GM12872 (cell line): ENCODE measurements around the gene FOSL1.

ENCODE experiments used
- TF ChIP-seq, protein P1 (sequence below): IDR thresholded peaks from 3 replicates; pipeline ENCODE4 v1.5.1; 2011; ENCODE audit warnings: low read depth, mild to moderate bottlenecking, low read length, moderate library complexity; ENCODE audit not compliant: insufficient read depth

Gene FOSL1

GRCh38 chr11:65886826-65887722 lies 13.1 kb downstream of the FOSL1 start:
- TF ChIP-seq, protein P1, sequence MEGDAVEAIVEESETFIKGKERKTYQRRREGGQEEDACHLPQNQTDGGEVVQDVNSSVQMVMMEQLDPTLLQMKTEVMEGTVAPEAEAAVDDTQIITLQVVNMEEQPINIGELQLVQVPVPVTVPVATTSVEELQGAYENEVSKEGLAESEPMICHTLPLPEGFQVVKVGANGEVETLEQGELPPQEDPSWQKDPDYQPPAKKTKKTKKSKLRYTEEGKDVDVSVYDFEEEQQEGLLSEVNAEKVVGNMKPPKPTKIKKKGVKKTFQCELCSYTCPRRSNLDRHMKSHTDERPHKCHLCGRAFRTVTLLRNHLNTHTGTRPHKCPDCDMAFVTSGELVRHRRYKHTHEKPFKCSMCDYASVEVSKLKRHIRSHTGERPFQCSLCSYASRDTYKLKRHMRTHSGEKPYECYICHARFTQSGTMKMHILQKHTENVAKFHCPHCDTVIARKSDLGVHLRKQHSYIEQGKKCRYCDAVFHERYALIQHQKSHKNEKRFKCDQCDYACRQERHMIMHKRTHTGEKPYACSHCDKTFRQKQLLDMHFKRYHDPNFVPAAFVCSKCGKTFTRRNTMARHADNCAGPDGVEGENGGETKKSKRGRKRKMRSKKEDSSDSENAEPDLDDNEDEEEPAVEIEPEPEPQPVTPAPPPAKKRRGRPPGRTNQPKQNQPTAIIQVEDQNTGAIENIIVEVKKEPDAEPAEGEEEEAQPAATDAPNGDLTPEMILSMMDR = no peak

DNA sequence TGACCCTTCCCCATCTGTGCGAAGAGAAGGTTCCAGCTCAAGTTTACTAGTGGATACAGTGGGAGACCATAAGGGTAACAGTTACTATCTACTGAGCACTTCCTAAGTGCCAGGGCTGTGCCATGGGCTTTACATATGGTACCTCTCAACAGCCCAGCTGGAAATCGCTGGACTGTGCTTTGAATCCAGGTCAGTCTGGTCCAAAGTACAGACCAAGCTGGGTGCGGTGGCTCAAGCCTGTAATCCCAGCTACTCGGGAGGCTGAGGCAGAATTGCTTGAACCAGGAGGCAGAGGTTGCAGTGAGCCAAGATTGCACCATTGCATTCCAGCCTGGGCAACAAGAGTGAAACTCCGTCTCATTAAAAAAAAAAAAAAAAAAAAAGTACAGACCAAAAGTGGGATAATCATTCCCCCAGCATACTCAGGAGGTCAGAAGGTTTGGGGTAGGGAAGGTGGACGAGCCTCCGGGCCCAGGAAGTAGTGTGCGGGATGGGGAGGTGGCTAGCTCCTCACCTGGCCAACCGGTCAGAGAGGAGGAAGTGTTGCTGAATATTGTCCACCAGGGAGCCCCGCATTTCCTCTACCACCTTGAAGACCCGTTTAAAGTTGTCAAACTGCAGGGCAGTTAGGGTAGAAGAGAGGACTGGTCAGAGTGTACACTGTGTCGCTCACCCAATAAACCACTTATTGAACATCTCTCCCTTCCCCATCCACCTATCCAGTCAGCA lies 14.2 kb downstream of the FOSL1 start:
- TF ChIP-seq, protein P1 = no peak

- TF ChIP-seq, protein P1 = no peak
Measured at GRCh38 chr11:65885231-65885630, 15.0 kb downstream of the FOSL1 start.

DNA sequence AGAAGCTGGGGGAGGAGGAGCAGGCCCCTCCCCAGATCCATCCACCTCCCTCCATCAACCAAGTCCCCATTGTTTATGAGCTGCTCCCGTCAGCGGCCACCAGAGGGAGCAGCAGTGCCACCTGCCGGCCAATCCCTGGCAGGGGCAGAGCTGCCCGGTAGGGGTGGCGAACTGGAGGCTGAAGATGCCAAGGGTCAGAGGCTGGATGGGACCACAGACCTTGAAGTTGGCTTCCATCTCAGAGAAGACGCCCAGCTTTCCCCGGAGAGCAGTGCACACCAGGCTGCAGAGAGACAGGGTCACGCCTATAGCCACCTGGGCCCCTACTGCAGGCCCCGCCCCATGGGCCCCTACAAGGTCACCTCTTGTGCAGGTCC lies 15.5 kb downstream of the FOSL1 start:
- TF ChIP-seq, protein P1 = peak; percentile 100

GRCh38 chr11:65883786-65884715 lies 16.1 kb downstream of the FOSL1 start:
- TF ChIP-seq, protein P1 = no peak

DNA sequence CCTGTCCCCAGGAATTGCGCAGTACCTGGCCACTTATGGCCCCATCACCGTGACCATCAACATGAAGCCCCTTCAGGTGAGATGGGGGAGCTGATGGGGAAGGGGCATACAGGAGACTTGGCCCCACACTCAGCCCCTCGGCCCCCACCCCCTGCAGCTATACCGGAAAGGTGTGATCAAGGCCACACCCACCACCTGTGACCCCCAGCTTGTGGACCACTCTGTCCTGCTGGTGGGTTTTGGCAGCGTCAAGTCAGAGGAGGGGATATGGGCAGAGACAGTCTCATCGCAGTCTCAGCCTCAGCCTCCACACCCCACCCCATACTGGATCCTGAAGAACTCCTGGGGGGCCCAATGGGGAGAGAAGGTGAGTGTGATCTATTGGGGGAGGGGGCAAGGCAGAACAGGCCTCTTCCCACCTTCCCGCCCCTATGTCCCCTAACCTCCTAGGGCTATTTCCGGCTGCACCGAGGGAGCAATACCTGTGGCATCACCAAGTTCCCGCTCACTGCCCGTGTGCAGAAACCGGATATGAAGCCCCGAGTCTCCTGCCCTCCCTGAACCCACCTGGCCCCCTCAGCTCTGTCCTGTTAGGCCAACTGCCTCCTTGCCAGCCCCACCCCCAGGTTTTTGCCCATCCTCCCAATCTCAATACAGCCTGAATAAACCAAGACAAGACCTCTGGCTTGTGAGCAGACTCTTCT lies 17.0 kb downstream of the FOSL1 start:
- TF ChIP-seq, protein P1 = no peak
